Liver (tissue), 9 donors: ENCODE results near the gene MUCL3. TPM values are rescaled to one million over a fixed set of nuclear protein-coding genes. Genes with fewer than 3 reads are reported as not detected.

Experiments used
- DNase-seq: peaks from one replicate; pipeline ENCODE4 v3.0.0-alpha.2; 2017; ENCODE audit warnings: low spot score
- H3K27ac ChIP-seq, 2 donors: one replicate each; pipeline ENCODE4 v1.7.0; 2013; ENCODE audit warnings: inconsistent platforms in 2 of 2, low read length in 2 of 2, control low read depth in 1 of 2, low read depth in 1 of 2, mild to moderate bottlenecking in 1 of 2
- H3K27me3 ChIP-seq, 4 donors: one replicate each; pipeline versions ENCODE4 v1.6.1 to v1.7.0; 2013; ENCODE audit warnings: low read length in 3 of 4, inconsistent platforms in 1 of 4, mild to moderate bottlenecking in 1 of 4, moderate library complexity in 1 of 4; ENCODE audit not compliant: control insufficient read depth in 4 of 4, insufficient read depth in 4 of 4
- H3K36me3 ChIP-seq, 4 donors: one replicate each; pipeline versions ENCODE4 v1.6.1 to v1.7.0; 2013; ENCODE audit warnings: low read length in 3 of 4, mild to moderate bottlenecking in 3 of 4, low read depth in 1 of 4, moderate library complexity in 1 of 4; ENCODE audit not compliant: control insufficient read depth in 4 of 4, insufficient read depth in 3 of 4
- H3K4me1 ChIP-seq, 4 donors: one replicate each; pipeline versions ENCODE4 v1.6.1 to v1.7.0; 2013; ENCODE audit warnings: low read length in 3 of 4, mild to moderate bottlenecking in 3 of 4, moderate library complexity in 1 of 4; ENCODE audit not compliant: control insufficient read depth in 4 of 4, insufficient read depth in 4 of 4
- H3K4me3 ChIP-seq, 3 donors: one replicate each; pipeline versions ENCODE4 v1.6.1 to v1.7.0; 2013; ENCODE audit warnings: low read length in 3 of 3, control low read depth in 1 of 3, low read depth in 1 of 3, mild to moderate bottlenecking in 1 of 3
- H3K9ac ChIP-seq, 2 donors: one replicate each; pipeline ENCODE4 v1.7.0; 2013; ENCODE audit warnings: low read length in 2 of 2, mild to moderate bottlenecking in 2 of 2, moderate library complexity in 2 of 2, control low read depth in 1 of 2, low read depth in 1 of 2
- H3K9me3 ChIP-seq, 4 donors: one replicate each; pipeline versions ENCODE4 v1.6.1 to v1.7.0; 2013; ENCODE audit warnings: low read length in 3 of 4; ENCODE audit not compliant: control insufficient read depth in 4 of 4
- CTCF ChIP-seq: fragments of 150-350 bp; IDR thresholded peaks from 2 replicates; pipeline ENCODE4 v1.5.1; 2017; ENCODE audit warnings: improper control_type of control experiment, low read depth, low read length; ENCODE audit not compliant: missing input control
- EGR1 ChIP-seq, 2 donors: IDR thresholded peaks; 2 replicates each; pipeline ENCODE4 v1.6.1; 2016 to 2018; ENCODE audit warnings: antibody characterized with exemption in 2 of 2, low read depth in 2 of 2
- FOXA1 ChIP-seq: IDR thresholded peaks from 2 replicates; pipeline ENCODE4 v1.6.1; 2016; ENCODE audit warnings: antibody characterized with exemption
- FOXA2 ChIP-seq: IDR thresholded peaks from 2 replicates; pipeline ENCODE4 v1.6.1; 2016; ENCODE audit warnings: antibody characterized with exemption
- GABPA ChIP-seq, 2 donors: IDR thresholded peaks in 1 of 2; conservative IDR thresholded peaks in 1 of 2; 2 replicates each; pipeline ENCODE4 v1.6.1; 2016; ENCODE audit warnings: antibody characterized with exemption in 2 of 2, mild to moderate bottlenecking in 1 of 2, moderate library complexity in 1 of 2
- HNF4A ChIP-seq, 2 donors: conservative IDR thresholded peaks; 2 replicates each; pipeline ENCODE4 v1.6.1; 2016; ENCODE audit warnings: antibody characterized with exemption in 2 of 2, mild to moderate bottlenecking in 2 of 2
- MAX ChIP-seq: IDR thresholded peaks from 2 replicates; pipeline ENCODE4 v1.6.1; 2016; ENCODE audit warnings: antibody characterized with exemption
- NR2F2 ChIP-seq: IDR thresholded peaks from 2 replicates; pipeline ENCODE4 v1.6.1; 2016; ENCODE audit warnings: antibody characterized with exemption
- REST ChIP-seq: IDR thresholded peaks from 2 replicates; pipeline ENCODE4 v1.6.1; 2016; ENCODE audit warnings: antibody characterized with exemption, mild to moderate bottlenecking
- RXRA ChIP-seq, 2 donors: IDR thresholded peaks; 2 replicates each; pipeline ENCODE4 v1.6.1; 2017 to 2018; ENCODE audit warnings: antibody characterized with exemption in 2 of 2, mild to moderate bottlenecking in 1 of 2
- TAF1 ChIP-seq: conservative IDR thresholded peaks from 2 replicates; pipeline ENCODE4 v1.6.1; 2016; ENCODE audit warnings: antibody characterized with exemption, mild to moderate bottlenecking
- YY1 ChIP-seq: IDR thresholded peaks from 2 replicates; pipeline ENCODE4 v1.6.1; 2016; ENCODE audit warnings: antibody characterized with exemption, mild to moderate bottlenecking
- ZBTB33 ChIP-seq: IDR thresholded peaks from 2 replicates; pipeline ENCODE4 v1.6.1; 2016; ENCODE audit warnings: antibody characterized with exemption
- WGBS: extraction: QIAGEN DNeasy Blood & Tissue Kit; methylation state at CpG from one replicate; pipeline ENCODE4 v1.1.7; 2013; 5-methylcytosine and 5-hydroxymethylcytosine counted together
- polyA plus RNA-seq, 2 donors: library from polyadenylated mRNA; stranded (reverse) in 1 of 2; unstranded in 1 of 2; fragments of 200-250 nt in 1 of 2; fragments of >200 nt in 1 of 2; fragmentation: Nextera tagmentation in 1 of 2; extraction: Ambion mirVana in 1 of 2; gene quantifications; one replicate each; pipeline versions ENCODE4 v1.2.1 to v1.2.3, GENCODE V29; 2013 to 2015
- total RNA-seq, 2 donors: library from RNA; depleted of rRNA; stranded (reverse); fragments of >200 nt; gene quantifications; one replicate each; pipeline ENCODE4 v1.2.3, GENCODE V29; 2014
- donor health status: healthy.
- donor health status: healthy.
- donor health status: healthy.
- donor health status: healthy.
- donor health status: healthy.

MUCL3 gene
- total and polyA plus RNA-seq, 4 donors = under 0.01 TPM; not detected in 3

- Histone ChIP-seq H3K27ac (no peak overlapping the region), H3K9me3 (no peaks in the 10 kb centered on the region), H3K27me3 (peaks cover 0 to 2% (median 0%) of the 10 kb centered on the region in 4 donors), H3K36me3 (no peaks in the 10 kb centered on the region), H3K4me1 (no peaks in the 10 kb centered on the region), H3K4me3 (no peak overlapping the region), H3K9ac (no peak overlapping the region)
- WGBS = 89% methylated on average over 4 of the region's 4 CpGs
- no peak for DNase-seq
- TF ChIP-seq REST (no peak), GABPA (IDR thresholded peaks at IDR 0.05 in 1 of 2, conservative IDR thresholded peaks at IDR 0.05 in 1 of 2) (no peak), MAX (no peak), ZBTB33 (no peak), TAF1 (no peak), FOXA1 (no peak), HNF4A (conservative IDR thresholded peaks at IDR 0.05) (no peak), FOXA2 (no peak), NR2F2 (no peak), CTCF (no peak), YY1 (no peak), EGR1 (IDR thresholded peaks at IDR 0.05; ENCODE audit: low read depth in 2 of 2) (no peak), RXRA (IDR thresholded peaks at IDR 0.05) (no peak)
Observed at GRCh38 chr6:30944051-30944450, 3.3 kb downstream of the MUCL3 start.

- Histone ChIP-seq H3K27me3 (peaks cover 0 to 2% (median 0%) of the 10 kb centered on the region in 4 donors), H3K4me3 (no peak overlapping the region), H3K9me3 (no peaks in the 10 kb centered on the region), H3K9ac (no peak overlapping the region), H3K4me1 (no peaks in the 10 kb centered on the region), H3K27ac (no peak overlapping the region), H3K36me3 (no peaks in the 10 kb centered on the region)
- 83% methylated on average over 5 of the region's 5 CpGs for WGBS
- no peak for DNase-seq
- TF ChIP-seq CTCF (no peak), ZBTB33 (no peak), MAX (no peak)
Observed at GRCh38 chr6:30945281-30945680, 4.5 kb downstream of the MUCL3 start.
